ENCODE data around the gene GOLM1.

Gene GOLM1

GRCh38 chr9:86115886-86116285 is 16.5 kb upstream of the GOLM1 start (continued):
- TF ChIP-seq, protein P1, sequence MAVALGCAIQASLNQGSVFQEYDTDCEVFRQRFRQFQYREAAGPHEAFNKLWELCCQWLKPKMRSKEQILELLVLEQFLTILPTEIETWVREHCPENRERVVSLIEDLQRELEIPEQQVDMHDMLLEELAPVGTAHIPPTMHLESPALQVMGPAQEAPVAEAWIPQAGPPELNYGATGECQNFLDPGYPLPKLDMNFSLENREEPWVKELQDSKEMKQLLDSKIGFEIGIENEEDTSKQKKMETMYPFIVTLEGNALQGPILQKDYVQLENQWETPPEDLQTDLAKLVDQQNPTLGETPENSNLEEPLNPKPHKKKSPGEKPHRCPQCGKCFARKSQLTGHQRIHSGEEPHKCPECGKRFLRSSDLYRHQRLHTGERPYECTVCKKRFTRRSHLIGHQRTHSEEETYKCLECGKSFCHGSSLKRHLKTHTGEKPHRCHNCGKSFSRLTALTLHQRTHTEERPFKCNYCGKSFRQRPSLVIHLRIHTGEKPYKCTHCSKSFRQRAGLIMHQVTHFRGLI (tag by site-specific recombination; IDR thresholded peaks at IDR 0.05) = no peak
- no peak for TF ChIP-seq ZNF785 (tag by site-specific recombination; IDR thresholded peaks at IDR 0.05)
- no peak for TF ChIP-seq ZNF214 (tag by site-specific recombination; IDR thresholded peaks at IDR 0.05; ENCODE audit: borderline replicate concordance)
- no peak for TF ChIP-seq KLF16 (tag by site-specific recombination; IDR thresholded peaks at IDR 0.05)
- TF ChIP-seq ZNF302 (tag by site-specific recombination; IDR thresholded peaks at IDR 0.05; ENCODE audit: low read depth) = no peak

- H3K27ac ChIP-seq (ENCODE audit: extremely low read depth, low read depth, low read length) = no peak overlapping the region
- CTCF ChIA-PET = no interaction called here
- POLR2A ChIA-PET = interaction anchor here (1.2 kb wide), 1 partner anchor 12 kb away, joined by 4 read pairs; no protein-coding TSS in a partner anchor
- no peaks in the 10 kb centered on the region for H3K4me1 ChIP-seq (ENCODE audit: control insufficient read depth, insufficient read depth, low read length)
- no peaks in the 10 kb centered on the region for H3K36me3 ChIP-seq (ENCODE audit: control insufficient read depth in 2 of 2, insufficient read depth in 1 of 2, low read length in 2 of 2)
- no peak overlapping the region for H3K4me3 ChIP-seq (ENCODE audit: low read depth, low read length)
- H3K9me3 ChIP-seq (ENCODE audit: control insufficient read depth, insufficient read depth, low read depth, low read length) = no peaks in the 10 kb centered on the region
- TF ChIP-seq ZNF202 (tag by site-specific recombination; IDR thresholded peaks at IDR 0.05; ENCODE audit: borderline replicate concordance) (no peak), ZNF488 (tag by site-specific recombination; IDR thresholded peaks at IDR 0.05) (no peak), ZBTB10 (tag by site-specific recombination; IDR thresholded peaks at IDR 0.05) (no peak), ZBTB1 (tag by site-specific recombination; IDR thresholded peaks at IDR 0.05) (no peak), ZNF366 (tag by site-specific recombination; conservative IDR thresholded peaks at IDR 0.05) (no peak), ZNF274 (IDR thresholded peaks at IDR 0.05; ENCODE audit: low read length) (no peak), ZNF274 (tag by site-specific recombination; IDR thresholded peaks at IDR 0.05; ENCODE audit: borderline replicate concordance) (no peak), GLIS1 (tag by site-specific recombination; IDR thresholded peaks at IDR 0.05) (no peak), ZNF654 (tag by site-specific recombination; IDR thresholded peaks at IDR 0.05; ENCODE audit: low read depth) (no peak), ZNF341 (tag by site-specific recombination; IDR thresholded peaks at IDR 0.05; ENCODE audit: low read depth) (no peak), ZNF416 (tag by site-specific recombination; IDR thresholded peaks at IDR 0.05) (no peak), ZSCAN30 (tag by site-specific recombination; IDR thresholded peaks at IDR 0.05) (no peak)
Measured at GRCh38 chr9:86112057-86112456, 12.7 kb upstream of the GOLM1 start.

DNA sequence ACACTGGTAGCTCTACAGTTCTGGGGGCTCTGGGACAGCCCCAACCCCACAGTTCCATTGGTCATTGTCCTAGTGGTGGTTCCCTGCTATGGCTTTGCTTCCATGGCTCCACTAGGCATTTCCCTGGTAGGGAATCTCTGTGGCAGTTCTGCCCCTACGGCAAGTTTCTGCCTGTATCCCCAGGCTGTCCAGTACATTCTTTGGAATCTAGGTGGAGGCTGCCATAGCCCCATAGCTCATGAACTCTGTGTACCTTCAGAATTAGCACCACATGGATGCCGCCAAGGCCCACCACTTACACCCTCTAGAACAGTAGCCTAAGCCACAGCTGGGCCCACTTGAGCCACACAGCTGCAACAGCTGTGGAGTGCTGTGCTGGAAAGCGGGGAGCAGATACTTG is 3.3 kb upstream of the GOLM1 start:
- Histone ChIP-seq H3K9me3 (ENCODE audit: control insufficient read depth, insufficient read depth, low read depth, low read length) (no peaks in the 10 kb centered on the region), H3K4me3 (ENCODE audit: low read depth, low read length) (no peak overlapping the region), H3K27ac (ENCODE audit: extremely low read depth, low read depth, low read length) (no peak overlapping the region), H3K36me3 (ENCODE audit: control insufficient read depth in 2 of 2, insufficient read depth in 1 of 2, low read length in 2 of 2) (no peaks in the 10 kb centered on the region), H3K4me1 (ENCODE audit: control insufficient read depth, insufficient read depth, low read length) (no peaks in the 10 kb centered on the region)
- ChIA-PET POLR2A (no interaction called here), CTCF (no interaction called here)
- TF ChIP-seq ZBTB17 (tag by site-specific recombination; IDR thresholded peaks at IDR 0.05) = no peak
- no peak for TF ChIP-seq ZNF624 (tag by site-specific recombination; IDR thresholded peaks at IDR 0.05)
- no peak for TF ChIP-seq ZBTB44 (tag by site-specific recombination; IDR thresholded peaks at IDR 0.05)
- no peak for TF ChIP-seq ZNF140 (tag by site-specific recombination; IDR thresholded peaks at IDR 0.05)
- no peak for TF ChIP-seq ZXDB (tag by site-specific recombination; IDR thresholded peaks at IDR 0.05)
- no peak for TF ChIP-seq ZNF354C (tag by site-specific recombination; IDR thresholded peaks at IDR 0.05; ENCODE audit: borderline replicate concordance, low read depth)
- TF ChIP-seq ZNF747 (tag by site-specific recombination; IDR thresholded peaks at IDR 0.05) = no peak
- no peak for TF ChIP-seq ZNF768 (tag by site-specific recombination; IDR thresholded peaks at IDR 0.05)
- no peak for TF ChIP-seq ZFP41 (tag by site-specific recombination; IDR thresholded peaks at IDR 0.05; ENCODE audit: borderline replicate concordance)
- TF ChIP-seq, protein P2, sequence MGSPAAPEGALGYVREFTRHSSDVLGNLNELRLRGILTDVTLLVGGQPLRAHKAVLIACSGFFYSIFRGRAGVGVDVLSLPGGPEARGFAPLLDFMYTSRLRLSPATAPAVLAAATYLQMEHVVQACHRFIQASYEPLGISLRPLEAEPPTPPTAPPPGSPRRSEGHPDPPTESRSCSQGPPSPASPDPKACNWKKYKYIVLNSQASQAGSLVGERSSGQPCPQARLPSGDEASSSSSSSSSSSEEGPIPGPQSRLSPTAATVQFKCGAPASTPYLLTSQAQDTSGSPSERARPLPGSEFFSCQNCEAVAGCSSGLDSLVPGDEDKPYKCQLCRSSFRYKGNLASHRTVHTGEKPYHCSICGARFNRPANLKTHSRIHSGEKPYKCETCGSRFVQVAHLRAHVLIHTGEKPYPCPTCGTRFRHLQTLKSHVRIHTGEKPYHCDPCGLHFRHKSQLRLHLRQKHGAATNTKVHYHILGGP (tag by site-specific recombination; IDR thresholded peaks at IDR 0.05) = no peak

Data from HEK293 (cell line).